ENCODE measurements around the gene FLNC. TPM values are rescaled to one million over a fixed set of nuclear protein-coding genes. Genes with fewer than 3 reads are reported as not detected.

FLNC gene
- total RNA-seq, 3 donors from 2014 or later (not counting 1 experiment from before 2014, with no cell fraction given) = 0.05 to 0.25 TPM; not detected in 1

DNA sequence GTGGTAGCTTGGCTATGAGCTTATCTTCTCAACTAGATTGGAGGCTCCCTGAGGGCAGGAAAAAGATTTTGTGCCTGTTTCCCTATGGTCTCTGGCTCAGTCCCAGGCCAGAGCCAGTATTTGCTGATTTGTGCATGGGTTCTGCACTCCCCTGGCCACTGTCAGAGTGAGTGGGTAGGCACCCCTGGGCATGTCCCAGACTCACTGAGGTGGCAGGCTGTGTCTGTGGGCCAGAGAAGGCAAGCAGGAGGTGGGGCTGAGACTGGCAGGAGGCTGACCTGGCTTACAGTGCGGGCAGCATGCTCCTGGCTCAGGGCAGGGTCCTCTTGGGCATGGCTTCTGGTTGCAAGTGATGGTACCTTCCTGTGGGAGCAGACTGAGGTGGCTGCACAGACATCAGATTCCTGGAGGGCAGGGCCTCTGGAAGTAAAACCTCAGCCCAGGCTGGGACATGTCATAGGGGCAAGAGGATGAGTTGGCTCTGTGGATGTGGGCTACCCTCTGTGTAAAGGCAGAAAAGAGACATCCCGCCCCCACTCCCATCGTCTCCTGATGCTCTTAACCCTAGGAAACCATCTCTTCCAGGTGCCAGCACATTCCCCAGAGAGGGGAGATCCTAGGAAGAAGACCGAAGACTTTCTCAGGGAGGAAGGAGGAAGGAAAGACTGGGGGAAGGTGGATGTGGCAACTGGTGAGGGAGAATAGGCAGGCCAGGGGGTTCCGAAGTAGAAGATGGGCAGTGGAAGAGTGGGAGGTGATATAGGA is 76.0 kb downstream of the FLNC start:
- Mint-ChIP-seq H3K27me3 (ENCODE audit: low read depth in 2 of 2) (peaks cover 30 to 50% of the 10 kb centered on the region in 2 donors), H3K36me3 (no peaks in the 10 kb centered on the region), H3K4me3 (no peak overlapping the region), H3K9me3 (no peaks in the 10 kb centered on the region), H3K27ac (no peak overlapping the region), H3K4me1 (no peaks in the 10 kb centered on the region)
- intact Hi-C loops (cut with micrococcal nuclease) = no loop called here
- no peak for DNase-seq
- Histone ChIP-seq H3K4me1 (ENCODE audit: control insufficient read depth, insufficient read depth, low read length) (peaks cover 11% of the 10 kb centered on the region), H3K4me3 (ENCODE audit: low read length) (no peak overlapping the region), H3K9me3 (ENCODE audit: control insufficient read depth, insufficient read depth, low read length) (no peaks in the 10 kb centered on the region), H3K27ac (ENCODE audit: low read length) (no peak overlapping the region), H3K27me3 (ENCODE audit: control insufficient read depth, insufficient read depth, low read length) (peaks cover 9% of the 10 kb centered on the region), H3K36me3 (ENCODE audit: control insufficient read depth, insufficient read depth, low read length) (no peaks in the 10 kb centered on the region)
- 89% methylated on average over 3 of the region's 5 CpGs for WGBS (ENCODE audit: insufficient coverage)
- TF ChIP-seq, protein P1, sequence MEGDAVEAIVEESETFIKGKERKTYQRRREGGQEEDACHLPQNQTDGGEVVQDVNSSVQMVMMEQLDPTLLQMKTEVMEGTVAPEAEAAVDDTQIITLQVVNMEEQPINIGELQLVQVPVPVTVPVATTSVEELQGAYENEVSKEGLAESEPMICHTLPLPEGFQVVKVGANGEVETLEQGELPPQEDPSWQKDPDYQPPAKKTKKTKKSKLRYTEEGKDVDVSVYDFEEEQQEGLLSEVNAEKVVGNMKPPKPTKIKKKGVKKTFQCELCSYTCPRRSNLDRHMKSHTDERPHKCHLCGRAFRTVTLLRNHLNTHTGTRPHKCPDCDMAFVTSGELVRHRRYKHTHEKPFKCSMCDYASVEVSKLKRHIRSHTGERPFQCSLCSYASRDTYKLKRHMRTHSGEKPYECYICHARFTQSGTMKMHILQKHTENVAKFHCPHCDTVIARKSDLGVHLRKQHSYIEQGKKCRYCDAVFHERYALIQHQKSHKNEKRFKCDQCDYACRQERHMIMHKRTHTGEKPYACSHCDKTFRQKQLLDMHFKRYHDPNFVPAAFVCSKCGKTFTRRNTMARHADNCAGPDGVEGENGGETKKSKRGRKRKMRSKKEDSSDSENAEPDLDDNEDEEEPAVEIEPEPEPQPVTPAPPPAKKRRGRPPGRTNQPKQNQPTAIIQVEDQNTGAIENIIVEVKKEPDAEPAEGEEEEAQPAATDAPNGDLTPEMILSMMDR (IDR thresholded peaks at IDR 0.05) = no peak
- ATAC-seq = no peak

- no peak overlapping the region for H3K4me3 ChIP-seq (ENCODE audit: low read length)
- no peaks in the 10 kb centered on the region for H3K9me3 Mint-ChIP-seq
- no peak for DNase-seq
- ATAC-seq = no peak
- H3K36me3 Mint-ChIP-seq = no peaks in the 10 kb centered on the region
- H3K9me3 ChIP-seq (ENCODE audit: control insufficient read depth, insufficient read depth, low read length) = no peaks in the 10 kb centered on the region
- H3K27me3 ChIP-seq (ENCODE audit: control insufficient read depth, insufficient read depth, low read length) = peaks cover 9% of the 10 kb centered on the region
- H3K27ac Mint-ChIP-seq = no peak overlapping the region
- no peaks in the 10 kb centered on the region for H3K36me3 ChIP-seq (ENCODE audit: control insufficient read depth, insufficient read depth, low read length)
- no peak overlapping the region for H3K27ac ChIP-seq (ENCODE audit: low read length)
- peaks cover 11% of the 10 kb centered on the region for H3K4me1 ChIP-seq (ENCODE audit: control insufficient read depth, insufficient read depth, low read length)
- TF ChIP-seq, protein P1 (IDR thresholded peaks at IDR 0.05) = no peak
- intact Hi-C loops (cut with micrococcal nuclease) = no loop called here
- H3K4me1 Mint-ChIP-seq = no peaks in the 10 kb centered on the region
- peaks cover 29 to 52% of the 10 kb centered on the region in 2 donors for H3K27me3 Mint-ChIP-seq (ENCODE audit: low read depth in 2 of 2)
- H3K4me3 Mint-ChIP-seq = no peak overlapping the region
- WGBS (ENCODE audit: insufficient coverage) = 91% methylated on average over 19 of the region's 19 CpGs
Measured at GRCh38 chr7:128906766-128907559, 76.8 kb downstream of the FLNC start.

Other genes starting within 250 kb of the FLNC start
- 1 to 10 TPM; 1.1 to 2.5 (median 1.1) TPM for gene GARIN1A, start 158.1 kb upstream of the FLNC start, total RNA-seq
- 10 to 100 TPM; 25.9 to 31.7 (median 27.6) TPM for gene CALU, start 91.0 kb upstream of the FLNC start, total RNA-seq
- not detected for gene OPN1SW, start 54.6 kb upstream of the FLNC start, total RNA-seq
- gene CCDC136, start 38.4 kb upstream of the FLNC start, total RNA-seq = 10 to 100 TPM; 10.9 to 17.5 (median 13.2) TPM
- gene ATP6V1F, start 32.5 kb downstream of the FLNC start, total RNA-seq = 10 to 100 TPM; 82.9 to 98.0 (median 94.3) TPM
- gene KCP, start 80.3 kb downstream of the FLNC start, total RNA-seq = under 1 TPM in 2 of 3 donors, not detected in 1; 0.49 to 0.95 TPM
- gene IRF5, start 107.5 kb downstream of the FLNC start, total RNA-seq = 10 to 100 TPM; 13.0 to 20.2 (median 19.5) TPM
- 10 to 100 TPM; 33.9 to 41.1 (median 37.9) TPM for gene TNPO3, start 224.7 kb downstream of the FLNC start, total RNA-seq

Data from natural killer cell (primary cell).